Kidney glomerular epithelial cell (primary cell): Measurements from ENCODE around the gene MAP1B.
"Not testable (repeated sequence)": the region's sequence is repeated elsewhere in the genome, so short reads cannot be mapped to it uniquely, and the experiment has no call there.

ENCODE experiments used
- DNase-seq: peaks from one replicate; lab custom pipeline; 2025; lab: John Stamatoyannopoulos, UW

Gene MAP1B

GRCh38 chr5:72161951-72162350 lies 54.7 kb downstream of the MAP1B start:
- DNase-seq = no peak

- DNase-seq = no peak
Observed at GRCh38 chr5:72163349-72163983, 56.2 kb downstream of the MAP1B start.

- no peak for DNase-seq
Observed at GRCh38 chr5:72166070-72166979, 59.0 kb downstream of the MAP1B start.

- no peak for DNase-seq
Observed at GRCh38 chr5:72167257-72167656, 60.0 kb downstream of the MAP1B start.

GRCh38 chr5:72167804-72168203 lies 60.5 kb downstream of the MAP1B start:
- DNase-seq = no peak

GRCh38 chr5:72170101-72170500 lies 62.8 kb downstream of the MAP1B start:
- DNase-seq = no peak

GRCh38 chr5:72171181-72171580 lies 63.9 kb downstream of the MAP1B start:
- DNase-seq = not testable (repeated sequence)

- no peak for DNase-seq
Observed at GRCh38 chr5:72171667-72172066, 64.4 kb downstream of the MAP1B start.

- DNase-seq = no peak
Observed at GRCh38 chr5:72172786-72173185, 65.5 kb downstream of the MAP1B start.

GRCh38 chr5:72177538-72177937 lies 70.3 kb downstream of the MAP1B start:
- no peak for DNase-seq

- no peak for DNase-seq
Observed at GRCh38 chr5:72179028-72179815, 71.9 kb downstream of the MAP1B start.

GRCh38 chr5:72179816-72180440 lies 72.7 kb downstream of the MAP1B start:
- DNase-seq = no peak

- no peak for DNase-seq
Observed at GRCh38 chr5:72180925-72181324, 73.7 kb downstream of the MAP1B start.

GRCh38 chr5:72182686-72183085 lies 75.4 kb downstream of the MAP1B start:
- DNase-seq = no peak

- no peak for DNase-seq
Observed at GRCh38 chr5:72183101-72183520, 75.8 kb downstream of the MAP1B start.

- no peak for DNase-seq
Observed at GRCh38 chr5:72184408-72184807, 77.1 kb downstream of the MAP1B start.

- DNase-seq = no peak
Observed at GRCh38 chr5:72185496-72186329, 78.4 kb downstream of the MAP1B start.

GRCh38 chr5:72187388-72188075 lies 80.3 kb downstream of the MAP1B start:
- no peak for DNase-seq

GRCh38 chr5:72188166-72188565 lies 80.9 kb downstream of the MAP1B start:
- DNase-seq = no peak

- DNase-seq = no peak
Observed at GRCh38 chr5:72189146-72189545, 81.9 kb downstream of the MAP1B start.

GRCh38 chr5:72191404-72191803 lies 84.1 kb downstream of the MAP1B start:
- DNase-seq = no peak
